Panc1 (cell line): ENCODE measurements around the gene PXMP2. TPM values are rescaled to one million over a fixed set of nuclear protein-coding genes. Genes with fewer than 3 reads are reported as not detected.

Source experiments
- ATAC-seq: fragments of 200-7000 bp; cut with Tn5 transposase; 2 replicates; pipeline ENCODE4 v1.9.1; 2020; ENCODE audit warnings: mild to moderate bottlenecking, moderate library complexity
- BruUV-seq: library from RNA; stranded (reverse); fragments of 400-500 nt; replicated peaks from 2 replicates; lab custom pipeline; 2021; lab: Mats Ljungman, UMichigan
- CTCF ChIA-PET: fragments of 300-600 bp; sonication (Branson Sonifier 250); formaldehyde crosslinking; loops from one replicate; lab custom pipeline; 2022; ENCODE audit warnings: antibody characterized with exemption; lab: Charles Lee
- POLR2A ChIA-PET: fragments of 300-600 bp; sonication (Branson Sonifier 250); formaldehyde crosslinking; loops from one replicate; lab custom pipeline; 2022; ENCODE audit warnings: antibody characterized with exemption; lab: Charles Lee
- DNase-seq: peaks from one replicate; pipeline ENCODE4 v3.0.0-alpha.2; 2010; ENCODE audit warnings: low read depth, low spot score
- H3K27ac ChIP-seq: 2 replicates; pipeline ENCODE4 v1.5.1; 2011; ENCODE audit warnings: mild to moderate bottlenecking, low read length, inconsistent platforms
- H3K27me3 ChIP-seq: fragments of 200-500 bp; sonication (Bioruptor generic); 2 replicates; pipeline ENCODE4 v1.6.0; 2014; ENCODE audit warnings: low read length, inconsistent platforms; ENCODE audit not compliant: control insufficient read depth, insufficient read depth
- H3K36me3 ChIP-seq: fragments of 200-500 bp; sonication (Bioruptor generic); 2 replicates; pipeline ENCODE4 v1.5.1; 2014; ENCODE audit warnings: inconsistent platforms, mild to moderate bottlenecking, low read length, moderate library complexity; ENCODE audit not compliant: control insufficient read depth, insufficient read depth
- H3K4me1 ChIP-seq: 2 replicates; pipeline ENCODE4 v1.5.1; 2011; ENCODE audit warnings: inconsistent platforms, mild to moderate bottlenecking, low read length, moderate library complexity; ENCODE audit not compliant: control insufficient read depth, insufficient read depth
- H3K4me3 ChIP-seq, 2 experiments: 2 replicates each; pipeline ENCODE4 v1.5.1; 2011 to 2012; ENCODE audit warnings: low read depth in 2 of 2, low read length in 2 of 2, mild to moderate bottlenecking in 2 of 2, inconsistent platforms in 1 of 2, moderate library complexity in 1 of 2
- H3K9me3 ChIP-seq: fragments of 200-500 bp; sonication (Bioruptor generic); 2 replicates; pipeline ENCODE4 v1.5.1; 2014; ENCODE audit warnings: low read depth, mild to moderate bottlenecking, inconsistent platforms, low read length, moderate library complexity; ENCODE audit not compliant: control insufficient read depth, insufficient read depth
- CTCF ChIP-seq: fragments of 450-650 bp; IDR thresholded peaks from 2 replicates; pipeline ENCODE4 v1.5.1; 2017; ENCODE audit warnings: mild to moderate bottlenecking
- POLR2AphosphoS5 ChIP-seq: IDR thresholded peaks from 2 replicates; pipeline ENCODE4 v1.6.1; 2012; ENCODE audit warnings: mild to moderate bottlenecking, low read depth, low read length, moderate library complexity
- REST ChIP-seq, 2 experiments: IDR thresholded peaks; 2 replicates each; pipeline ENCODE4 v1.6.1; 2011 to 2012; ENCODE audit warnings: low read depth in 2 of 2, control low read depth in 1 of 2, low read length in 1 of 2, mild to moderate bottlenecking in 1 of 2, moderate library complexity in 1 of 2; ENCODE audit not compliant: insufficient read depth in 1 of 2
- SIN3A ChIP-seq: IDR thresholded peaks from 2 replicates; pipeline ENCODE4 v1.6.1; 2012; ENCODE audit warnings: low read depth, mild to moderate bottlenecking, low read length, moderate library complexity, borderline replicate concordance; ENCODE audit not compliant: insufficient read depth
- TCF7L2 ChIP-seq: IDR thresholded peaks from 2 replicates; pipeline ENCODE4 v1.6.1; 2011; ENCODE audit warnings: mild to moderate bottlenecking, low read depth, low read length, inconsistent platforms
- in situ Hi-C: cut with HindIII; loops from 2 replicates; pipeline ENCODE4 v1.10.0; 2016; ENCODE audit warnings: low sequenced_read_pairs, low pct_unique_long_range_greater_than_20kb
- intact Hi-C: fragments of 100-400 bp; cut with micrococcal nuclease; formaldehyde crosslinking; loops from one replicate; pipeline ENCODE4 v1.10.0; 2022; ENCODE audit not compliant: unreplicated experiment
- total RNA-seq: library from RNA; stranded (reverse); gene quantifications from one replicate; pipeline ENCODE4 v1.2.1, GENCODE V29; 2021; ENCODE audit not compliant: unreplicated experiment

PXMP2 gene
- total RNA-seq, 1 experiment from 2014 or later, result 21.3 TPM

GRCh38 chr12:132717531-132718387 is 30.4 kb downstream of the PXMP2 start:
- Histone ChIP-seq H3K27ac (no peak overlapping the region), H3K9me3 (no peaks in the 10 kb centered on the region), H3K4me1 (no peaks in the 10 kb centered on the region; the same call in none of the 2 replicates), H3K36me3 (peaks cover 5% of the 10 kb centered on the region), H3K27me3 (no peaks in the 10 kb centered on the region), H3K4me3 (no peak overlapping the region)
- ChIA-PET POLR2A (no interaction called here), CTCF (no interaction called here)
- in situ Hi-C loops, result no loop called here
- intact Hi-C loops, result no loop called here
- no TSS peak for BruUV-seq
- DNase-seq, result no peak
- ATAC-seq, result peak; percentile 35
- TF ChIP-seq REST (IDR thresholded peaks at IDR 0.05; ENCODE audit: insufficient read depth in 1 of 2, low read depth in 2 of 2, low read length in 1 of 2) (no peak), CTCF (no peak), POLR2AphosphoS5 (no peak), SIN3A (no peak), TCF7L2 (no peak)

- intact Hi-C loops, result no loop called here
- no peak for TF ChIP-seq CTCF
- no peak for TF ChIP-seq REST (IDR thresholded peaks at IDR 0.05; ENCODE audit: insufficient read depth in 1 of 2, low read depth in 2 of 2, low read length in 1 of 2)
- ChIA-PET CTCF (no interaction called here), POLR2A (no interaction called here)
- Histone ChIP-seq H3K27ac (no peak overlapping the region), H3K9me3 (no peaks in the 10 kb centered on the region), H3K4me1 (peaks cover 4% of the 10 kb centered on the region), H3K36me3 (peaks cover 5% of the 10 kb centered on the region), H3K27me3 (no peaks in the 10 kb centered on the region), H3K4me3 (no peak overlapping the region)
- no TSS peak for BruUV-seq
- ATAC-seq, result no peak
- no peak for DNase-seq
- in situ Hi-C loops, result no loop called here
Observed at GRCh38 chr12:132718644-132719043, 31.3 kb downstream of the PXMP2 start.
